CD4-positive, alpha-beta T cell treated with Interferon alpha-2 for 1 hour (primary cell): Measurements from ENCODE around the gene ARHGEF33.
A peak's percentile ranks its signal among the peaks of the same experiment; 100 is the strongest.

Experiments used
- DNase-seq, 2 donors: peaks; one replicate each; pipeline ENCODE4 v3.0.0-alpha.2; 2020 to 2022

ARHGEF33 gene

GRCh38 chr2:38966006-38966405, 76.3 kb downstream of the ARHGEF33 start:
- no peak for DNase-seq

- DNase-seq, result no peak
Observed at GRCh38 chr2:38966678-38967077, 77.0 kb downstream of the ARHGEF33 start.

GRCh38 chr2:38968021-38968420, 78.3 kb downstream of the ARHGEF33 start:
- DNase-seq, result no peak

GRCh38 chr2:38971377-38971776, 81.7 kb downstream of the ARHGEF33 start:
- no peak for DNase-seq

GRCh38 chr2:38973266-38973665, 83.6 kb downstream of the ARHGEF33 start:
- no peak for DNase-seq

GRCh38 chr2:38975042-38975441, 85.4 kb downstream of the ARHGEF33 start:
- no peak for DNase-seq

GRCh38 chr2:38977047-38977446, 87.4 kb downstream of the ARHGEF33 start:
- DNase-seq, result no peak

- no peak for DNase-seq
Observed at GRCh38 chr2:38978296-38978903, 88.7 kb downstream of the ARHGEF33 start.

GRCh38 chr2:38978908-38979307, 89.2 kb downstream of the ARHGEF33 start:
- no peak for DNase-seq

GRCh38 chr2:38981003-38981669, 91.5 kb downstream of the ARHGEF33 start:
- no peak for DNase-seq

GRCh38 chr2:38981670-38982357, 92.1 kb downstream of the ARHGEF33 start:
- DNase-seq, result no peak

GRCh38 chr2:38982498-38982897, 92.8 kb downstream of the ARHGEF33 start:
- no peak for DNase-seq

- DNase-seq, result no peak
Observed at GRCh38 chr2:38988716-38989115, 99.0 kb downstream of the ARHGEF33 start.

- DNase-seq, result no peak
Observed at GRCh38 chr2:38991899-38992298, 102.2 kb downstream of the ARHGEF33 start.

- DNase-seq, result peak in 1 of 2 donors; percentile 8
Observed at GRCh38 chr2:38997781-38998180, 108.1 kb downstream of the ARHGEF33 start.

- no peak for DNase-seq
Observed at GRCh38 chr2:39000552-39000951, 110.9 kb downstream of the ARHGEF33 start.

GRCh38 chr2:39007875-39008504, 118.3 kb downstream of the ARHGEF33 start:
- DNase-seq, result no peak

- no peak for DNase-seq
Observed at GRCh38 chr2:39008665-39009064, 119.0 kb downstream of the ARHGEF33 start.

GRCh38 chr2:39013871-39014270, 124.2 kb downstream of the ARHGEF33 start:
- no peak for DNase-seq

GRCh38 chr2:39015424-39015823, 125.7 kb downstream of the ARHGEF33 start:
- no peak for DNase-seq

- no peak for DNase-seq
Observed at GRCh38 chr2:39017334-39017733, 127.7 kb downstream of the ARHGEF33 start.

- DNase-seq, result no peak
Observed at GRCh38 chr2:39018638-39019037, 129.0 kb downstream of the ARHGEF33 start.

GRCh38 chr2:39020383-39020782, 130.7 kb downstream of the ARHGEF33 start:
- DNase-seq, result no peak
